OCI-LY1 (cell line): Measurements from ENCODE around the gene PRSS23.

ENCODE experiments used
- H2AFZ ChIP-seq: fragments of 200-600 bp; sonication (generic), shearing (Covaris generic); 2 replicates; pipeline ENCODE4 v1.6.0; 2014; ENCODE audit warnings: antibody characterized with exemption, mild to moderate bottlenecking, low read length
- H3F3A ChIP-seq: fragments of 200-600 bp; sonication (generic), shearing (Covaris generic); 2 replicates; pipeline ENCODE4 v1.6.0; 2014; ENCODE audit warnings: mild to moderate bottlenecking, antibody characterized with exemption, low read length, moderate library complexity; ENCODE audit not compliant: insufficient read depth
- H3K27ac ChIP-seq: fragments of 200-600 bp; sonication (generic); 2 replicates; pipeline ENCODE4 v1.5.1; 2014; ENCODE audit warnings: low read length, mixed run types, mild to moderate bottlenecking, low read depth; ENCODE audit not compliant: poor library complexity, severe bottlenecking
- H3K27me3 ChIP-seq: fragments of 200-600 bp; sonication (generic); 2 replicates; pipeline ENCODE4 v1.6.0; 2014; ENCODE audit warnings: antibody characterized with exemption, mild to moderate bottlenecking, low read length, moderate library complexity; ENCODE audit not compliant: insufficient read depth
- H3K36me3 ChIP-seq: fragments of 200-600 bp; sonication (generic); 2 replicates; pipeline ENCODE4 v1.6.1; 2014; ENCODE audit warnings: mild to moderate bottlenecking, antibody characterized with exemption, low read length, moderate library complexity, mixed read lengths; ENCODE audit not compliant: insufficient read depth
- H3K4me1 ChIP-seq: fragments of 200-600 bp; sonication (generic); 2 replicates; pipeline ENCODE4 v1.5.1; 2014; ENCODE audit warnings: mild to moderate bottlenecking, low read length, moderate library complexity; ENCODE audit not compliant: insufficient read depth, severe bottlenecking
- H3K4me2 ChIP-seq: fragments of 200-600 bp; sonication (generic), shearing (Covaris generic); 2 replicates; pipeline ENCODE4 v1.6.1; 2014; ENCODE audit warnings: low read length
- H3K4me3 ChIP-seq: fragments of 200-600 bp; sonication (generic); 2 replicates; pipeline ENCODE4 v1.5.1; 2014; ENCODE audit warnings: low read length, low read depth, mild to moderate bottlenecking, mixed read lengths; ENCODE audit not compliant: poor library complexity, severe bottlenecking
- H3K79me2 ChIP-seq: fragments of 200-600 bp; shearing (Covaris generic); 2 replicates; pipeline ENCODE4 v1.6.1; 2016; ENCODE audit warnings: mixed run types, low read length, mixed read lengths; ENCODE audit not compliant: insufficient read depth
- H3K9ac ChIP-seq: fragments of 200-600 bp; sonication (generic), shearing (Covaris generic); 2 replicates; pipeline ENCODE4 v1.6.1; 2014; ENCODE audit warnings: mild to moderate bottlenecking, low read length, mixed read lengths
- H3K9me2 ChIP-seq: fragments of 200-600 bp; sonication (generic), shearing (Covaris generic); 2 replicates; pipeline ENCODE4 v1.6.1; 2014; ENCODE audit warnings: low read depth, mild to moderate bottlenecking, low read length, mixed read lengths
- H3K9me3 ChIP-seq: fragments of 200-600 bp; shearing (Covaris generic); 2 replicates; pipeline ENCODE4 v1.6.1; 2014; ENCODE audit warnings: low read length, mixed read lengths
- H4K20me1 ChIP-seq: fragments of 200-600 bp; sonication (generic), shearing (Covaris generic); 2 replicates; pipeline ENCODE4 v1.6.0; 2016; ENCODE audit warnings: mild to moderate bottlenecking, low read length; ENCODE audit not compliant: insufficient read depth
- EZH2 ChIP-seq: fragments of 200-600 bp; sonication (generic), shearing (Covaris generic); IDR thresholded peaks from 2 replicates; pipeline ENCODE4 v1.8.0; 2017; ENCODE audit warnings: borderline replicate concordance, mixed run types, mild to moderate bottlenecking, antibody characterized with exemption, low read length, moderate library complexity, mixed read lengths
- TF ChIP-seq, protein P1 (sequence below): fragments of 200-600 bp; sonication (generic), shearing (Covaris generic); IDR thresholded peaks from 2 replicates; pipeline ENCODE4 v1.5.1; 2017; ENCODE audit warnings: mild to moderate bottlenecking, antibody characterized with exemption, low read length, moderate library complexity, mixed read lengths

PRSS23 gene

GRCh38 chr11:86775361-86775760, 25.0 kb upstream of the PRSS23 start:
- no peak for TF ChIP-seq EZH2
- TF ChIP-seq, protein P1, sequence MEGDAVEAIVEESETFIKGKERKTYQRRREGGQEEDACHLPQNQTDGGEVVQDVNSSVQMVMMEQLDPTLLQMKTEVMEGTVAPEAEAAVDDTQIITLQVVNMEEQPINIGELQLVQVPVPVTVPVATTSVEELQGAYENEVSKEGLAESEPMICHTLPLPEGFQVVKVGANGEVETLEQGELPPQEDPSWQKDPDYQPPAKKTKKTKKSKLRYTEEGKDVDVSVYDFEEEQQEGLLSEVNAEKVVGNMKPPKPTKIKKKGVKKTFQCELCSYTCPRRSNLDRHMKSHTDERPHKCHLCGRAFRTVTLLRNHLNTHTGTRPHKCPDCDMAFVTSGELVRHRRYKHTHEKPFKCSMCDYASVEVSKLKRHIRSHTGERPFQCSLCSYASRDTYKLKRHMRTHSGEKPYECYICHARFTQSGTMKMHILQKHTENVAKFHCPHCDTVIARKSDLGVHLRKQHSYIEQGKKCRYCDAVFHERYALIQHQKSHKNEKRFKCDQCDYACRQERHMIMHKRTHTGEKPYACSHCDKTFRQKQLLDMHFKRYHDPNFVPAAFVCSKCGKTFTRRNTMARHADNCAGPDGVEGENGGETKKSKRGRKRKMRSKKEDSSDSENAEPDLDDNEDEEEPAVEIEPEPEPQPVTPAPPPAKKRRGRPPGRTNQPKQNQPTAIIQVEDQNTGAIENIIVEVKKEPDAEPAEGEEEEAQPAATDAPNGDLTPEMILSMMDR, result no peak
- no peaks in the 10 kb centered on the region for H3K4me1 ChIP-seq
- H3K36me3 ChIP-seq, result no peaks in the 10 kb centered on the region
- no peaks in the 10 kb centered on the region for H3K9me2 ChIP-seq
- H2AFZ ChIP-seq, result no peak overlapping the region
- no peak overlapping the region for H3K4me2 ChIP-seq
- no peaks in the 10 kb centered on the region for H3K27me3 ChIP-seq
- H3K9ac ChIP-seq, result no peak overlapping the region
- H3K4me3 ChIP-seq, result no peak overlapping the region
- no peak overlapping the region for H3K27ac ChIP-seq
- H4K20me1 ChIP-seq, result no peaks in the 10 kb centered on the region
- no peaks in the 10 kb centered on the region for H3F3A ChIP-seq
- H3K79me2 ChIP-seq, result no peaks in the 10 kb centered on the region
- no peaks in the 10 kb centered on the region for H3K9me3 ChIP-seq

- Histone ChIP-seq H3K27ac (no peak overlapping the region), H3K4me2 (no peak overlapping the region), H3K79me2 (no peaks in the 10 kb centered on the region), H3K36me3 (no peaks in the 10 kb centered on the region), H3K9ac (no peak overlapping the region), H3F3A (no peaks in the 10 kb centered on the region), H3K9me3 (no peaks in the 10 kb centered on the region), H3K4me3 (no peak overlapping the region), H3K9me2 (no peaks in the 10 kb centered on the region), H4K20me1 (no peaks in the 10 kb centered on the region), H3K4me1 (no peaks in the 10 kb centered on the region), H2AFZ (no peak overlapping the region), H3K27me3 (no peaks in the 10 kb centered on the region)
- TF ChIP-seq, protein P1, result peak; percentile 10; the same call in 1 of the 2 replicates
- no peak for TF ChIP-seq EZH2
Measured at GRCh38 chr11:86781546-86781945, 18.8 kb upstream of the PRSS23 start.

DNA sequence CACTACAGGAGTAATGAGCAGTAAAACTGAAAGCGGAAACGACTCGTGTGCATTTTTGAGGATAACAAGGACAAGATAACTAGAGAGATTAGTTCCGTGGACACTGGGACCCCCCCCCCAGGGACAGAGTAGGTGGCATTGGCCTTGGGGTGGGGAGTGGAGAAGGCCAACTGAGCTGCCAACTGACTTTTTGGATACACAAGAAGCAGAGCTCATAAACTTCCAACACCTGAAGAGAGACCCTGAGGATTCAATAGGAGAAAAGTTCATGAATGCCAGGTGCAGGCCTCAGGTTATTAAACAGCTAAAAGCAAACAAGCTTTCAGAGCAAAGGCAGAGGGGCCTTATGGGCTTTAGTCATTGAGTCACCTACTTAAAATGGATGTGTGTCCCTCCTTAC, 17.6 kb upstream of the PRSS23 start:
- no peaks in the 10 kb centered on the region for H3F3A ChIP-seq
- no peaks in the 10 kb centered on the region; the same call in 1 of the 2 replicates for H3K27me3 ChIP-seq
- H3K9ac ChIP-seq, result no peak overlapping the region
- H3K27ac ChIP-seq, result no peak overlapping the region
- no peaks in the 10 kb centered on the region for H3K9me3 ChIP-seq
- no peaks in the 10 kb centered on the region for H3K36me3 ChIP-seq
- H3K9me2 ChIP-seq, result no peaks in the 10 kb centered on the region
- H2AFZ ChIP-seq, result no peak overlapping the region
- no peaks in the 10 kb centered on the region for H4K20me1 ChIP-seq
- no peak overlapping the region for H3K4me3 ChIP-seq
- H3K79me2 ChIP-seq, result no peaks in the 10 kb centered on the region
- TF ChIP-seq EZH2, result no peak
- H3K4me1 ChIP-seq, result no peaks in the 10 kb centered on the region
- no peak overlapping the region for H3K4me2 ChIP-seq

DNA sequence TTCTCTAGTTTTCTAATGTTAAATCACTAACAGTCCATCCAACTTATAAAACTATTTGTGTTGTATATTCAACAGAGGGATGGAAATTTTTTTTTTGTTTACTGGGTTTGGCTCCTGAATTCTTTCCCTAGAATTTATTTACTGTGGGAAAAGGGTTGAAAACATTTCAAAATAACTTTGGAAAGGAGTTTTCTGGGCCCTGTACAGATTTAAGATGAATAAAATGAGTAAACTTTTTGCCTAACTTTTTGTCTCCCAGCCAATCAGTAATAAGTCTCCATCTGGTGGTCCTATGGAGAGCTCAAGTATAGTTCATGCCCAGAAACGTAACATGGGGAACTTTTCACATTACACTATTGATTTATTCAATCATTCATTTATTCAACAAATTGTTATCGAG, 16.7 kb upstream of the PRSS23 start:
- no peak overlapping the region for H3K4me2 ChIP-seq

More for the DNA sequence above, 16.7 kb upstream of the PRSS23 start:
- TF ChIP-seq, protein P1, result no peak
- no peak for TF ChIP-seq EZH2
- Histone ChIP-seq H3F3A (no peaks in the 10 kb centered on the region), H3K9ac (no peak overlapping the region), H3K9me3 (no peaks in the 10 kb centered on the region), H3K4me3 (no peak overlapping the region), H2AFZ (no peak overlapping the region), H3K79me2 (no peaks in the 10 kb centered on the region), H4K20me1 (no peaks in the 10 kb centered on the region), H3K9me2 (no peaks in the 10 kb centered on the region), H3K27me3 (no peaks in the 10 kb centered on the region; the same call in 1 of the 2 replicates), H3K36me3 (no peaks in the 10 kb centered on the region), H3K27ac (no peak overlapping the region), H3K4me1 (no peaks in the 10 kb centered on the region)
